Measurements from ENCODE around the gene DDIT4L.
A peak's percentile ranks its signal among the peaks of the same experiment; 100 is the strongest.

The DDIT4L gene

DNA sequence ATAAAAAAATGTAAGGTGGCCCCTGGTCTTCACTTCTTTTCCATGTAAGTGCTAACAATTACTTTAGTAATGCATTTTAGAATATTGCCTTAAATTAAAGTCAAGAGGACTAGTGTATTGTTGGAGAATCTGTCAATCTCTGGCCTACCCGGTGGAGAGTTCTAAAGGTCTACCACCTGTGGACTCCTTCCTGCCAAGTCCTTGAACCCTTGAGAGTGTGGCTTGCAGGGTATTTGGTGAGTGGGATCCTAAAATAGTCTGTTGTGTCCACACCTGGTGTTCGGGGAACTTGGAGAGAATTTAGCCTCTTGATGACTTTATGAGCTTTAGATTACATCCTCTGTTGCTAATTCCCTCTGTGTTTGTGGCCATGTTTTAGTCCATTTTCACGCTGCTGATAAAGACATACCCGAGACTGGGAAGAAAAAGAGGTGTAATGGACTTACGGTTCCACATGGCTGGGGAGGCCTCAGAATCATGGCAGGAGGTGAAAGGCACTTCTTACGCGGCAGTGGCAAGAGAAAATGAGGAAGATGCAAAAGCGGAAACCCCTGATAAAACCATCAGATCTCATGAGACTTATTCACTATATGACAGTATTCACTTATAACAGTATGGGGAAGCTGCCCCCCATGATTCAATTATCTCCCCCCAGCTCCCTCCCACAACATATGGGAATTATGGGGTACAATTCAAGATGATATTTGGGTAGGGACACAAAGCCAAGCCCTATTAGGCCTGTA, 23.8 kb downstream of the DDIT4L start:
- no peak overlapping the region for H3K4me3 ChIP-seq (ENCODE audit: low read depth, low read length)
- DNase-seq (ENCODE audit: low read depth) = no peak
- TF ChIP-seq, protein P1, sequence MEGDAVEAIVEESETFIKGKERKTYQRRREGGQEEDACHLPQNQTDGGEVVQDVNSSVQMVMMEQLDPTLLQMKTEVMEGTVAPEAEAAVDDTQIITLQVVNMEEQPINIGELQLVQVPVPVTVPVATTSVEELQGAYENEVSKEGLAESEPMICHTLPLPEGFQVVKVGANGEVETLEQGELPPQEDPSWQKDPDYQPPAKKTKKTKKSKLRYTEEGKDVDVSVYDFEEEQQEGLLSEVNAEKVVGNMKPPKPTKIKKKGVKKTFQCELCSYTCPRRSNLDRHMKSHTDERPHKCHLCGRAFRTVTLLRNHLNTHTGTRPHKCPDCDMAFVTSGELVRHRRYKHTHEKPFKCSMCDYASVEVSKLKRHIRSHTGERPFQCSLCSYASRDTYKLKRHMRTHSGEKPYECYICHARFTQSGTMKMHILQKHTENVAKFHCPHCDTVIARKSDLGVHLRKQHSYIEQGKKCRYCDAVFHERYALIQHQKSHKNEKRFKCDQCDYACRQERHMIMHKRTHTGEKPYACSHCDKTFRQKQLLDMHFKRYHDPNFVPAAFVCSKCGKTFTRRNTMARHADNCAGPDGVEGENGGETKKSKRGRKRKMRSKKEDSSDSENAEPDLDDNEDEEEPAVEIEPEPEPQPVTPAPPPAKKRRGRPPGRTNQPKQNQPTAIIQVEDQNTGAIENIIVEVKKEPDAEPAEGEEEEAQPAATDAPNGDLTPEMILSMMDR (IDR thresholded peaks at IDR 0.05; ENCODE audit: insufficient read depth, low read depth, low read length, missing control alignments) = no peak

DNA sequence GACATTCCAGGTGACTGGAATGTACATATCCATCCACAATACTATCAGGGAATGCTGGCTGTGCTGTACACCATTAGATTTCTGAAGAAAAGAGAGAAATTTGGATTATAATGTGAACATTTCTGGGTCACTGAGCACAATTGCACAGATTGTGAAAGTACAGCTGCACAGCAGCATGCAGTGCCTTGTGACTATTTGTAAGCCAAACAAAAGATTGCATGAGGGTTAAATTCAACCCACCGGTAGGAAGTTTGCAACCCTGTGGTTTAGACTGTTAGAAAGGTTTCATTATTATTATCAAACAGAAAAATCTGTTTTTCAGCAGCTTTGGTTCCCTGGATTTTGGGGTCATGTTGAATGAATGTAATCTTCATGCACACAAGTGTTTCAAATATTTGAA, 24.5 kb downstream of the DDIT4L start:
- TF ChIP-seq, protein P1 (IDR thresholded peaks at IDR 0.05; ENCODE audit: insufficient read depth, low read depth, low read length, missing control alignments) = no peak
- peak; percentile 23 for DNase-seq (ENCODE audit: low read depth)
- H3K4me3 ChIP-seq (ENCODE audit: low read depth, low read length) = no peak overlapping the region

DNA sequence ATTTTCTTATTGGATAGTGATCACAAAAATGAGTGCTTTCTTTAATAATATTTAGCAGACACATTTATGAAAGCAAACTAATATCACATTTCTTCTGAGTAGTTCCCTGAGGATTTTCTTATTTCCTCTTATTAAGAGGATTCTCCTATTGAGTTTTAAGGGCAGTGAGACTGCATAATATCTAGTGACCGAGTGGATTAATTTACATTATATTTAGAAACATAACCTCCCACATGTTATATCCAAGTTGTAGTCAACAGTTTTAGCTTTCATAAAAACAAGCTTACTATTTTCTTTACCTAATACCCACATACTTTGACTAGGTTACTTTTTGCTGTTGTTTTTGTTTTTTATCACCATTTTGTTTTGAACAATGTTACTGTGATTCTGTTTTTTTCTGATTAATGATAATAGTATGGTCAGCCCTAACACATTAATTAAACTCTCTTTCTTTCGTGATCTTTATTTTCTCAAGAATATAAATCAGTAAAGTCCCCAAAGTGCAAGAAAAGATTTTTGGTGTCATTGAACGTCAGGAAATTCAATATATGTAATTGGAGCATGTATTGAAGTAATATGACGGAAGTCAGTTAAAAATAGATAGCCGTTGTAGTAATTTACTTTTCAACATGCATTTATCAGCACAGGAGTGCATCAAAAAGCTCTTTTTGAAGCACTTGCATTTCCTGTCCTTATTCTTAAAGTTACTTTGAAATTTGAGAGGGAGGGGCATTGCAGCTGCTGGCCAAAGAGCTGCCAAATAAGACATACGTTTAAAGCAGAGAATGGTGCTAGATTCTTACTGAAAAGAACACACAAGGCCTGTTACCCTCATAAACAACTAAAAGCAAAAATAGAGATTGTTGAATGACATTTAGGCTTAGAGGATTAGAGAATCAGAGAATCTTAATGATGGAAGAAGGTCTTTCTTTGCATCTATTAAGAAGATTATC, 25.2 kb downstream of the DDIT4L start:
- TF ChIP-seq, protein P1 (IDR thresholded peaks at IDR 0.05; ENCODE audit: insufficient read depth, low read depth, low read length, missing control alignments) = no peak

DNA sequence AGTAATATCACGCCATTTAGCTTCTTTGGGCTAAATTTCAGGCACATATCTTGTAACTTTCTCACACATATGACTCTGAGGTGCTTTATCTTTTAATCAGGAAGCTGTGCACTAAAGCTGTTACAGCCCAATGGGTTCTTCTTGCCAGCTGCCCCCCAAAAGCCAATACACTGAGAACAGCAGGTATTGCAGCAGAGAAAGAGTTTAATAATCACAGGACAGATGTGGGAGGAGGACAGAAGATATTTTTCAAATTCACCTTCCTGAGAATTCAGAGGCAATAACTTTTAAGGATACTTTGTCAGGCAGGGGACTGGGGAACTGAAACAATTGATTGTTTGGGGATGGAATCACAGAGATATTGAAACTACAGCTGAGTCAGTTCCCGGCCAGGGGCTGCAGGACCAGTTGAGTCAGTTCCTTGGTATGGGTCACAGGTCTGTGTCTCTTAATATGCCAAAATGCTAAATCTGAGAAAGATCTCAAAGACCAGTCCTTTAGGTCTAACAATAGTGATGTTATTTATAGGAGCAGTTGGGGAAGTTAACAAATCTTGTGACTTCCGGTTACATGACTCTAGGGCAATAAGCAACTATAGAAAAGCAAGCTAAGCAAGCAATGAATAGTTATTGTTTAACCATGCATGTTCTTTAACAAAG, 28.1 kb downstream of the DDIT4L start:
- DNase-seq (ENCODE audit: low read depth) = peak; percentile 18
- no peak overlapping the region for H3K4me3 ChIP-seq (ENCODE audit: low read depth, low read length)
- TF ChIP-seq, protein P1 (IDR thresholded peaks at IDR 0.05; ENCODE audit: insufficient read depth, low read depth, low read length, missing control alignments) = no peak

More for the DNA sequence above, 25.2 kb downstream of the DDIT4L start:
- no peak for DNase-seq (ENCODE audit: low read depth)
- H3K4me3 ChIP-seq (ENCODE audit: low read depth, low read length) = no peak overlapping the region

DNA sequence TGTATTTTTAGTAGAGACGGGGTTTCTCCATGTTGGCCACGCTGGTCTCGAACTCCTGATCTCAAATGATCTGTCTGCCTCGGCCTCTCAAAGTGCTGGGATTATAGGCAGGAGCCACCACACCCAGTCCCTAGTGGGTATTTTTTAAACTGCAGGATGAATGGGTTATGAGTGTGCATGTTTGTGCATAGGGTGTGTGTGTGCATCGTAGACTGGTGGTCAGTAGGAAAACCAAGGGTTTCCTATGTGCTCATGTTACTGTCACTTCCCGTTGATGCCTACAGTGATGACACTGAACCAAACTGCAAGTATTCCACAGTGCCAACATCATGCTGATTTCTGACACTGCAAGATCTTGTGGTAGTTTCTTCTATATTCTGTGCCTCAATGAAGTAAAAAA, 41.1 kb downstream of the DDIT4L start:
- H3K4me3 ChIP-seq (ENCODE audit: low read depth, low read length) = no peak overlapping the region
- TF ChIP-seq, protein P1 (IDR thresholded peaks at IDR 0.05; ENCODE audit: insufficient read depth, low read depth, low read length, missing control alignments) = no peak
- DNase-seq (ENCODE audit: low read depth) = no peak

DNA sequence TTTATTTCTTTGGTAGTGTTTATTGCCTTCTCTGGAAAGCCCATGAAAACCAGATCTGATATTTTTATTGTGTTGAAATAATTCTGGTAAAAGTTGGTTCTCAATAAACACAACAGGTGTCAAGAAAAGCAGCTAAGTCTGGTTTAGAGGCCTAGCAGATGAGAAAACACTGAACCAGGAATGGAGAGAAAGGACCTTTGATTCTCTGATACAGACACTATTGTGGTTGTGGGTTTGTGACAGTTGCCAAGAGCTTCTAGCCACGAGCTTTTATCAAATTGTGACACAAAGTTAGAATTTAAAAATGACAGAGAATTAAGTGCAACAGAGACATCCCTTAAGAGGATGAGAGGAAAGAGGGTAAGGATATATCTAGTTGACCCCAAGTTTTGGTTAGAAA, 42.6 kb downstream of the DDIT4L start:
- no peak for DNase-seq (ENCODE audit: low read depth)
- TF ChIP-seq, protein P1 (IDR thresholded peaks at IDR 0.05; ENCODE audit: insufficient read depth, low read depth, low read length, missing control alignments) = no peak
- H3K4me3 ChIP-seq (ENCODE audit: low read depth, low read length) = no peak overlapping the region
